HFF-Myc (cell line): ENCODE measurements around the gene SHB.

Experiments
- DNase-seq: peaks from one replicate; pipeline ENCODE4 v3.0.0-alpha.2; 2011; ENCODE audit warnings: low read depth; ENCODE audit errors: extremely low read depth
- H3K4me3 ChIP-seq: replicated peaks from 2 replicates; pipeline ENCODE4 v1.5.1; 2011; ENCODE audit warnings: low read depth, mild to moderate bottlenecking, control low read depth, low read length
- TF ChIP-seq, protein P1 (sequence below): IDR thresholded peaks from 2 replicates; pipeline ENCODE4 v1.5.1; 2012; ENCODE audit warnings: mild to moderate bottlenecking, low read depth, low read length, control low read depth; ENCODE audit errors: missing control alignments

SHB gene

GRCh38 chr9:38038307-38039089 lies 30.5 kb downstream of the SHB start:
- TF ChIP-seq, protein P1, sequence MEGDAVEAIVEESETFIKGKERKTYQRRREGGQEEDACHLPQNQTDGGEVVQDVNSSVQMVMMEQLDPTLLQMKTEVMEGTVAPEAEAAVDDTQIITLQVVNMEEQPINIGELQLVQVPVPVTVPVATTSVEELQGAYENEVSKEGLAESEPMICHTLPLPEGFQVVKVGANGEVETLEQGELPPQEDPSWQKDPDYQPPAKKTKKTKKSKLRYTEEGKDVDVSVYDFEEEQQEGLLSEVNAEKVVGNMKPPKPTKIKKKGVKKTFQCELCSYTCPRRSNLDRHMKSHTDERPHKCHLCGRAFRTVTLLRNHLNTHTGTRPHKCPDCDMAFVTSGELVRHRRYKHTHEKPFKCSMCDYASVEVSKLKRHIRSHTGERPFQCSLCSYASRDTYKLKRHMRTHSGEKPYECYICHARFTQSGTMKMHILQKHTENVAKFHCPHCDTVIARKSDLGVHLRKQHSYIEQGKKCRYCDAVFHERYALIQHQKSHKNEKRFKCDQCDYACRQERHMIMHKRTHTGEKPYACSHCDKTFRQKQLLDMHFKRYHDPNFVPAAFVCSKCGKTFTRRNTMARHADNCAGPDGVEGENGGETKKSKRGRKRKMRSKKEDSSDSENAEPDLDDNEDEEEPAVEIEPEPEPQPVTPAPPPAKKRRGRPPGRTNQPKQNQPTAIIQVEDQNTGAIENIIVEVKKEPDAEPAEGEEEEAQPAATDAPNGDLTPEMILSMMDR, result no peak
- DNase-seq, result no peak
- no peak overlapping the region for H3K4me3 ChIP-seq

GRCh38 chr9:38037981-38038306 lies 31.1 kb downstream of the SHB start:
- H3K4me3 ChIP-seq, result no peak overlapping the region
- DNase-seq, result no peak
- TF ChIP-seq, protein P1, result no peak

GRCh38 chr9:38036359-38037084 lies 32.5 kb downstream of the SHB start:
- no peak for DNase-seq
- no peak overlapping the region for H3K4me3 ChIP-seq
- TF ChIP-seq, protein P1, result no peak

- DNase-seq, result no peak
Observed at GRCh38 chr9:38035873-38036272, 33.2 kb downstream of the SHB start.

DNA sequence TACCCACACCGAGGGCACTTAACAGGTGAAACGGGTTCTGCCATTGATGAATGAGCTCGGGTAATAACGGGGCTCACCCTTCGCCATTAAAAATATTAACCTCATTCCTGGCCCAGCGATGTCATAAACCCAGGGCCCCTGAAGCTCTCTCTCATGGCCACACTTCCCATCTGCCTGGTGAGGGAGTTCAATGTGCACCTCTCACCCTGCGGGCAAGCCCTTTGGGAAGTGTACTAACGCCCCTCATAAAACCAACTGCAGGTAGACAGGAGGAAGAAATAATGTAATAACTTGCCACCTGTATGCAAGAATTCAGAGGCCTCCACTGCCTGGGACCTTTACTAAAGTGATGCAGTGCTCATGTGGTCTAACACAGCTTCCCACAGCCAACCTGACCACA lies 35.1 kb downstream of the SHB start:
- no peak overlapping the region for H3K4me3 ChIP-seq
- no peak for DNase-seq
- TF ChIP-seq, protein P1, result no peak

More at GRCh38 chr9:38035873-38036272, 33.2 kb downstream of the SHB start:
- no peak overlapping the region for H3K4me3 ChIP-seq
- TF ChIP-seq, protein P1, result no peak

DNA sequence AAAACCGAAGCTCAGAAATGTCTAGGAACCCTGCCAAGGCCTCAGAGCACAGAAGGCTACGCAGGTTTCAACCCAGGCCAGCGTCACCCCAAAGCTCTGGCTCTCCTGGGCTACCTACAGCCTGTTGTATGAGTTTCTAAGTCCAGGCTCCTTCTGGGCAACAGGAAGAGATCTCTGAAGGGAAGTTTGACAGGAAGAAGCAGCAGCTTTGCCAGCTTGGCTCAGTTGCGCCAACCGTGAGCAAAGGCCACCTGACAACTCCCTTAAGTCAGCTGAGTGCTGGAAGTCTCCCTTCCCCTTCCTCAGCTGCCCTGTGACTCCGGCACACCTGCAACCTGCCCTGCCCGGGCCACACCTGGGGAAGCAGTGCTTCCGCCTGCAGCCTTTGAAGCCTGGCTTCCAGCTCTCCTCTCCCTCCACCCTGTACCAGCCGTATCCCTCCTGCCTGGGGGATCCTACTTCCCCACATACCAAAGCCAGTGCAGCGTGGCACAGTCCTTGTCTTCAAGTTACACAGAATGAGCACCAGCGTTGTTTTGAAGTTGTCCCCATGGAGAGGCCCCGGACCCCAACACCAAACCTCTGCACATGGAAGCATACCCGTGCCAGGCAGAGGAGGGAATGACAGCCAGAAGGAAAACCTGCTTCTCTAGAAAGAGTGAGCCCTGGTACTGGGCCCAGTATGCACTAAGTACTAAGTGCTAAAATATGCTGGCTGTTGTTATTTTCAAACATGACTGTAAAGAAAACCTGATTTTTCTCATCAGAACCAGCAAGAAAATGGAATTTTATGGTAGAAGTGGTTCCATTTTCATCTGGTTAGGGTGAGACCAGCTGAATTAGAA lies 36.5 kb downstream of the SHB start:
- H3K4me3 ChIP-seq, result no peak overlapping the region
- no peak for DNase-seq
- TF ChIP-seq, protein P1, result no peak
